GM08714 (cell line): ENCODE measurements around the gene ZFYVE28.

ENCODE experiments used
- H3K4me3 ChIP-seq: fragments of 200-500 bp; sonication (Bioruptor generic); 2 replicates; pipeline ENCODE4 v1.5.1; 2014; ENCODE audit warnings: mild to moderate bottlenecking, low read length, inconsistent platforms
- ZNF274 ChIP-seq: IDR thresholded peaks from 2 replicates; pipeline ENCODE4 v1.6.1; 2012; ENCODE audit warnings: mild to moderate bottlenecking, low read depth, low read length

The ZFYVE28 gene

DNA sequence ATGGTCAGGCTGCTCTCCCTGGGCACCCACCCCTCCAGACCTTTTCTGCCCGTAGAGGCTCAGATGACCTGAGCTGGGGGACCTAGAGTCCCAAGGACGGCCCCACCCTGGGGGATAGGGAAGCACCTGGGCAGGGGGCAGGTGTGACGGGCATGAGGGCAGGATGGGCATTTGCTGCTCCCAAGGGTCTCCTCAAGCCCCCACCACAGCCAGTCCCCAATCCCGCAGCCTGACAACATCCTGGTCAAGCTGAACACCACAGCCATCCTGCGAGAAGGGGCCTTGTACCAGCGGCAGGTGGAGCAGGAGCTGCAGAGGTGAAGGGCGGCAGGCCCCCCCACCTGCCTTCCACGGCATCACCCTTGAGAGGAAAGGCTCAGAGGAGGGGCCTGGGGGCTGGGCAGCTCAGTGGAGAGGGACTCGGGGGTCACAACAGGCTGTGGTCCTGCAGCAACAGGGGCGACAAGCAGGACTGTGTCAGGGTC is 32.6 kb upstream of the ZFYVE28 start:
- TF ChIP-seq ZNF274, result no peak
- H3K4me3 ChIP-seq, result no peak overlapping the region

DNA sequence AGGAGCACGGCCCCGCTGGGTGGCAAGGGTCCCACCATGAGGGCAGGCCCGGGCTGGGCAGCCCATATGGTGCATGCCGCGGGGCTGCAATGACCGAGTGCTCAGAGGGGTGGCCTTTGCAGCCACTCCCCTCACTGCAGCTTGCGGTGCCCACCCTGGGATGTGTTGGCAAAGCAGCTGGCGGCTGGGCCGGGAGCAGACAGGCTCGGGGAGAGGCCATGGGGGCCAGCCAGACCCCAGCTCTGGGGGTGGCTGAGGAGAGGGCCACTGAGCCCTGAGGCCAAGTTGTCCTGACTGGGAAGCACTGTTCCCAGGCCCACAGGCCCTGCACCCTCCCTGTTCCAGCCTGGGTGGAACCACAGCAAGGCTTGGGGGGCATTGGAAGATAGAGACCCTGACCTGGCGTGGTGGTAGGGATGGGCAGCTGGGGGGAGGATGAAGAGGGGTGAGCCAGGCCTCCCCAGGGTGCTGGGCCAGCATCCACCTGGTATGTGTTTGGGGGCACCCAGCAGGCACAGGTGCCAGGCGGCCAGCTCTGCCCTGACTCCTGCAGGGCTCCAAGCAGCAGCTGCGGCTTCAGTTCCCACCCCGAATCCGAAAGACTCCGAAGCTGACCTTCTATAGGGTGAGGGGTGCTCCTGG is 32.1 kb upstream of the ZFYVE28 start:
- no peak overlapping the region for H3K4me3 ChIP-seq
- no peak for TF ChIP-seq ZNF274

DNA sequence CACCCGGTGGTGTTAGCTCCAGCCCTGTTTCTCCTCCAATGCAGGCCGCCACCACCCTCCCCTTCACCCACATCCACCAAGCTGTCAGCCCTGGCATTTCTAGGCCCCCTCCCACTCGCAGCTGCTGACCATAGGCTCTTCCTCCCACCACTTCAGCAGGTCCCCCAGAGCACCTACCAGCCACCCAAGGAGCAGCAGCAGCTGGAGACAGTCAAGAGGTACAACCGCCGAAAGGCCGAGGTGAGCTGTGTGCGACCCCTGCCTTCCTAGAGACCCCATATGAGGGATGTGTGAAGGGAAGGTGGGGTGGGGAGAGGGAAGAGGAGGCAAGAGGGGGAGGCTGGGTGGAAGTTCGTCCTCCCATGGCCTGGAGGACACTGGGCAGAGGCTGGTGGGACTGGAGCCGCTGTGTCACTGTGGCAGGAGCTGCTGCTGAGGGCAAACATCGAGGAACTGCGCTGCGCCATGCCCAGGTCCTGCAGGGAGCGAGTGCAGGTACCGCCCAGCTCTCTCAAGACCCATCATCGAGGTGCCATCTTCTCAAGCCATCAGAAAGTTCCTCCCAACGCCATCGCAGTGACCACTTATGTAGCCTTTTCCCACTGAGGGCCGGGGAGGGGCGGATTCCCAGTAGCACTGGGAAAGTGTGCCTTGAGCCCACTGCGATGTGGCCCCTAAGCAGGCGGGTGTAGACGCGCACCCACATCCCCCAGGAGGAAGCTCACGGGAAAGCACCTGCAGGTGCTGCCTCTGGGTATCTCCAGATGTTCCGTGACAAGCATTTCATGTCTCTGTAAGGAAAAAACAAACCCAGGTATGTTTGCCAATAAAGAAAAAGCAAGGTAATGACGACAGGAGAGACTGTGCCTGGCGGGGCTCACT is 31.3 kb upstream of the ZFYVE28 start:
- H3K4me3 ChIP-seq, result no peak overlapping the region
- TF ChIP-seq ZNF274, result no peak

DNA sequence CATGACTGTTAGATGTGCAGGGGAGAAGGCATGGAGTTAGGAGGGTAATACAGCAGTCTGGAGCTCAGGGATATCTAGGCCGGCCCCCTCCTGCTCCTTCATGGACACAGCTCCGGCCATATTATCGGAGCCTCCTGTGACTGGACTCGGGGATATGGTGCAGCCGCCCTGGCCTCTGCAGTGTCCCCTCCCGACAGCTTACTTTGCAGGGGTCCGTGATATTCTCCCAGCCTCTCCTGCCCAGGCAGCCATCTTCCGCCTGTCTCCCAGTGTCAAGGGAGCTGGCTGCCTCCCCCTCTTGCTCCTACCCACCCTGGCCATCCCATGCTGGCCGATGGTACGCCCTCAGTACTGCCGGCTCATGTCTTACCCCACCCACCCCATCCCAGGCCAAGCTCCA is 30.6 kb upstream of the ZFYVE28 start:
- no peak overlapping the region for H3K4me3 ChIP-seq
- no peak for TF ChIP-seq ZNF274

DNA sequence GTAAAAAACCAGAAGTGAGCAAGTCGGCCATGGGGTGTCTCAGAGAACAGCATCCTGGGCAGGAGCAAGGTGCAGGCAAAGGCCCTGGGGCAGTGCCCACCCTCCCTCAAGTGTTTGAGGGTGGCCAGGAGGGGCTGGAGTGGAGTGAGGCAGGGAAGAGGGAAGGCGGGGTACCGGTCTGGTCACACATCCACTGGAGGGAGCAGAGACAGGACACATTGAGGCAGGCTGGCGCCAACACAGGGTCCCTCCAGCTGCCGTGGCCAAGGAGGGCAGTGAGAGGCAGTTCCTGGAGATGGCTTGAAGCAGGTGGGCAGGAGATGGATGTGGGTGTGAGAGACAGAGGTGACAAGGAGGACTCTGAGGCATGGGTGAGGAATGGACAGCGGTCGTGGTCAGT is 30.1 kb upstream of the ZFYVE28 start:
- no peak for TF ChIP-seq ZNF274
- no peak overlapping the region for H3K4me3 ChIP-seq

DNA sequence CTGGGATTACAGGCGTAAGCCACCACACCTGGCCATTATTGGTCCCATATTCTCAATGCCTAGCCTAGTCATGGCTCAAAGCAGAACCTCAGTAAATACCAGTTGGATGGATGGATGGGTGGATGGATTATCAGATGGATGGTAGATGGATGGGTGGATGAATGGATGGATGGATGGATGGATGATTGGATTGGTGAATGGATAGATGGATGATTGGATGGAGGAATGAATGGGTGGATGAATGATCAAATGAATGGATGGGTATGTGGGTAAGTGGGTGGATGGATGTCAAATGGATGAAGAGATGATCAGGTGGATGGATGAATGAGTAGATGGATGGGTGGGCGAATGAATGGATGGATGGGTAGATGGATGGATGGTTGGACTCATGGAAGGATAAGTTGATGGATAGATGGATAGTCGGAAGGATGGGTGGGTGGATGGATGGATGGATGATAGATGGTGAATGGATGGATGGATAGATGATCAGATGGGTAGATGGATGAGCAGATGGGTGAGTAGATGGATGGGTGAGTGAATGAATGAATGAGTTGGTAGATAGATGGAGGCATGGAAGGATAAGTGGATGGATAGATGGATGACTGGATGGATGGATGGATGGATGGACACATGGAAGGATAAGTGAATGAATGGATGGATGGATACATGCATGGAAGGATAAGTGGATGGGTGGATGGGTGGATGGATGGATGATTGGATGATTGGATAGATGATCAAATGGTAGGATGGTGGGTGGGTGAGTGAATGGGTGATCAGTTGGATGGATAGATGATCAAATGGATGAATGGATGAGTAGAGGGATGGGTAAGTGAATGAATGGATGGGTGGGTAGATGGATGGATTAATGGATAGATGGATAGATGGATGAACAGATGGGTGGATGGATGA is 28.5 kb upstream of the ZFYVE28 start:
- no peak for TF ChIP-seq ZNF274
- no peak overlapping the region for H3K4me3 ChIP-seq

DNA sequence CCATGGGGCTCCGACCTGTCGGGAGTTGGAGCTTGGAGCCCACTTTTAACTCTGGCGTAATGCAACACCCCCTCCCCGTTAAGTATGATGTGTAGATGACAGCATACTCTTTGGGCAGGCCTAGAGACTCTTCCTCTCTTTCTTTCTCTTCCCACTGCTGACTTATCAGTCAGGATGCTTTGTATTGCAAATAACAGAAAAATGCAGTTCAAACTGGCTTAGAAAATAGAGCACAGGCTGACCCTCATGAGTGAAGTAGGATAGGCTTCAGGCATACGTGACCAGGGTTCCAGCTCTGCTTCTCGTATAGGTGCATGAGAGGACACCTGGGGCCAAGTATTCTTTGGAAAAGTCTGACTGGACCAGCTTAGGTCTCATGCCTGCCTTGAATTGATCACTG is 27.1 kb upstream of the ZFYVE28 start:
- H3K4me3 ChIP-seq, result no peak overlapping the region
- no peak for TF ChIP-seq ZNF274

DNA sequence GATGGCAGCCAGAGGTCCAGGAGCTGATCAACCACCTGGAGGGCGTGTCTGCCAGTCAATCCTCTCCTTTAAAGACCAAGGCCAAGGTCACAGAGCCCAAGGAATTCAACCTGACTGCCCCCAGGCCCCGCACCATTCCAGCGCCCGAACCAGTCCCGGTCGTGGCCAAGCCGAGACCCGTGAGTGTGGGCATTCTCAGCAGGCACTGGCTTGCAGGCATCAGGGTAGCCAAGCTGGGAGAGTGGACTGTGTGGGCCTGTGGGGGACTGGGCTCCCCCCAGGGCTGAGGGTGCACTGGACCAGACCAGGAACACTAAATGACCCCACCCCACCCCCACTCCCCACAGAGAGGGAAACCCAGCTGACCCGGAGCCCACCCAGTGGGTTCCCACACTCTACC is 26.7 kb upstream of the ZFYVE28 start:
- no peak overlapping the region for H3K4me3 ChIP-seq
- TF ChIP-seq ZNF274, result no peak

DNA sequence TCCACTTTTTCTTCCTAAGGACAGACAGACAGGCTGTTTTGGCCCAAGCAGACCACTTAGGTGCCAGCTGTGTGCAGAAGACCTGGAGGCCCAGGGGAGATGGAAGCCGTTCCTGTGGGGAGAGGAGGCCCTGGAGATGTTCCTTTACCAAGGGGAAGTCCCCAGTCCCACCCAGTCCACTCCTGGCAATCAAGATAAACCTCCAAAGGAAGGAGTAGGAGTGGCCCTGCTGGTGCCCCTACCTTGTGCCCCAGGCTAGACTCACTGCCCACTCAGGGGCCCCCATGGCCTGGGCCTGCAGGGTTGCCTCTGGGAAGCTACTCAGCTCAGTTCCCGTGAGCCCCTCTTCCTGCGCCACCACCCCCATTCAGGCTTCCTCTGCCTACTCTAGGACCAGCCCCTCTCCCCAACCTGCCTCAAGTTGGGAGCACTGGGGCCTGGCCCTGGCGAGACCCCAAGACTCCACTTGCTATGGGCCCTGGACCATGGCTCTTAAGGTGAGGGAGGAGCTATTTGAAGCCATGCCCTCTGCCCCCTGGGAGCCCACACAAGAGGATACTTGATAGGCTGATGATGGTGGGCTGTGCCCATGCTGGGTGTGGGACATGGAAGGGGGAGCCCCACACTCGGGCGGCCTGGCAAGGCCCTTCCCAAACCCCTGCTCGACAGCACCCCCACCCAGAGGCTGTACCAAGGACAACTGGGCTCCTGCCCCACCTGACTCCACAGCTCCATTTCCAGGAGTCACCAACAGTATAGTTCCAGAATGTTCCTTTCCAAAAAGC is 25.7 kb upstream of the ZFYVE28 start:
- H3K4me3 ChIP-seq, result no peak overlapping the region
- no peak for TF ChIP-seq ZNF274

DNA sequence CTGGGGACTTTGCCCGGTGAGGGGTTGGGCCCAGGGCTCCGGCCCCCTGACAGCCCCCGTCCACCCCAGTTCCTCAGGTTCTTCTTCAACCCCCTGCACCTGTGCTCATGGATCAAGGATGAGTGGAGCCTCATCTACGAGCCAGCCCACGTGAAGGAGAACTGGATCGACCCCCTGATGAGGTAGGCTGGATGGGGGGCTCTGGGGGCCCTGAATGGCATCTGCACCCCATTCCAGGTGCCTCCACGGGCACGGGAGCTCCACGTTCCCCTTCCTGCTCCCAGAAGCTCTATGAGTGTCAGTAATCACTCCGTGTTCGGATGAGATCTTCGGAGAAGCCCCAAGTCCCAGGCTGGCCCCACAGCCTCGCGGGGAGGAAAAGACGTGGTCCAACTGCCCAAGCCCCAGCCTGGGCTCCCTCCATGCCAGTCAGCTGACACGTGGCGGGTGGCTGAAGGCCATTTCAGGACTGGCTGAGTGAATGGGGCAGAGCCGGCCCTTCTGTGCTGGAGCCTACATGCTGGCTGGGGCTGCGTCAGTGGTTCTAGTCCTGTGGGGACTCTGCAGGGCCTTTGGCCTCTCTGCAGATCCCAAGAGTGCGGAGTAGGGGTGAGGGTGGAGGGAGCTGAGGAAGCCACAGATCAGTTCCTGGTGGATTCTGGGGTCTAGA is 24.8 kb upstream of the ZFYVE28 start:
- TF ChIP-seq ZNF274, result no peak
- H3K4me3 ChIP-seq, result no peak overlapping the region

DNA sequence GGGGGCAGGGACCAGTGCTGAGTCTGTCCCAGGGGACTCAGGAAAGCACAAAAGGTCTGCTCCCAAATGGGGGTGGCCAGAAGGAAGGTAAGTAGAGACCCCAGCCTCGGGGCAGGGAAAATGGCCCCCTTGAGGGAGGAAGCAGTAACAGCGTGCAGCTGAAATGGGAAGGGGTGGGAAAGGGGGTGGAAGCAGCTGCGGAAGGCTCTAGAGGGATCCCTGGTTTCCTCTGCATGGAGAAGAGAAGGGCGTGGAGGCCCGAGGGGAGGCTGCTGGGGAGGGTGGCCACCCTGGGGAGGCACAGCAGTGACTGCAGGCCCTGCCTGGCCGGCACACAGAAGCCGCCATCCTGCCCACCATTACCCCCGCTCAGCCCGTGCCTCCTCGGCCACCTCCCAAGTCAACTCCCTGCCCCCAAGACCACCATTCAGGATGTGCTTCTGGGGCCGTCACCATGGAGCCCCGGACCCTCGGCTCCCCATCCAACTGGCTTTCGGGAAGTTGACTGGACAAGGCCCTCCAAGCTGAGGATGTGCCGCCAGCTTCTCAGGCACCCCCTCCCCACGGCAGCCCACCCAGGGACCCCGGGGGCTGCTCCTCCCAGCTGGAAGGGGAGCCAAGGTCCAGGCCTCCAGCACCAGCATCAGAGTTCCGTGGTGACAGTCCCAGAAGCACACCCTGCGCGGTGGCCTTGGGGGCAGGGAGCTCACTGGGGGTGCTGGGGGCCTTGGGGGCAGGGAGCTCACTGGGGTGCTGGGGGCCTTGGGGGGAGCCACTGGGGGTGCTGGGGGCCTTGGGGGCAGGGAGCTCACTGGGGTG is 23.9 kb upstream of the ZFYVE28 start:
- no peak overlapping the region for H3K4me3 ChIP-seq
- TF ChIP-seq ZNF274, result no peak
